Bronchial epithelial cell (primary cell): ENCODE measurements around the gene DDX5. TPM values are rescaled to one million over a fixed set of nuclear protein-coding genes. Genes with fewer than 3 reads are reported as not detected.

Experiments
- DNase-seq: peaks from one replicate; pipeline ENCODE4 v3.0.0-alpha.2; 2010; ENCODE audit warnings: low read depth
- FAIRE-seq: peaks from 2 replicates; lab custom pipeline; 2011; peaks lifted over from hg19 to GRCh38; lab: Jason Lieb, UNC
- H3K27me3 ChIP-seq: 2 replicates; pipeline ENCODE4 v1.5.1; 2011; ENCODE audit warnings: low read length; ENCODE audit not compliant: control insufficient read depth, insufficient read depth
- H3K36me3 ChIP-seq: 2 replicates; pipeline ENCODE4 v1.5.1; 2011; ENCODE audit warnings: low read length; ENCODE audit not compliant: control insufficient read depth, insufficient read depth
- H3K4me3 ChIP-seq: 2 replicates; pipeline ENCODE4 v1.5.1; 2011; ENCODE audit warnings: mild to moderate bottlenecking, low read depth, low read length, control low read depth
- total RNA-seq: library from RNA; depleted of rRNA; stranded (reverse); fragments of >200 nt; gene quantifications from 2 replicates; pipeline ENCODE4 v1.2.1, GENCODE V29; 2014
- TF ChIP-seq, protein P1 (sequence below): IDR thresholded peaks from 2 replicates; pipeline ENCODE4 v1.5.1; 2011; ENCODE audit warnings: mild to moderate bottlenecking, moderate library complexity, low read length, control low read depth, inconsistent platforms; ENCODE audit not compliant: insufficient read depth, severe bottlenecking

Gene DDX5
- total RNA-seq, 1 donor from 2014 or later: 340 TPM

GRCh38 chr17:64503341-64503740, 2.7 kb downstream of the DDX5 start:
- H3K27me3 ChIP-seq: no peaks in the 10 kb centered on the region
- DNase-seq (no peak), FAIRE-seq (no peak)
- TF ChIP-seq, protein P1, sequence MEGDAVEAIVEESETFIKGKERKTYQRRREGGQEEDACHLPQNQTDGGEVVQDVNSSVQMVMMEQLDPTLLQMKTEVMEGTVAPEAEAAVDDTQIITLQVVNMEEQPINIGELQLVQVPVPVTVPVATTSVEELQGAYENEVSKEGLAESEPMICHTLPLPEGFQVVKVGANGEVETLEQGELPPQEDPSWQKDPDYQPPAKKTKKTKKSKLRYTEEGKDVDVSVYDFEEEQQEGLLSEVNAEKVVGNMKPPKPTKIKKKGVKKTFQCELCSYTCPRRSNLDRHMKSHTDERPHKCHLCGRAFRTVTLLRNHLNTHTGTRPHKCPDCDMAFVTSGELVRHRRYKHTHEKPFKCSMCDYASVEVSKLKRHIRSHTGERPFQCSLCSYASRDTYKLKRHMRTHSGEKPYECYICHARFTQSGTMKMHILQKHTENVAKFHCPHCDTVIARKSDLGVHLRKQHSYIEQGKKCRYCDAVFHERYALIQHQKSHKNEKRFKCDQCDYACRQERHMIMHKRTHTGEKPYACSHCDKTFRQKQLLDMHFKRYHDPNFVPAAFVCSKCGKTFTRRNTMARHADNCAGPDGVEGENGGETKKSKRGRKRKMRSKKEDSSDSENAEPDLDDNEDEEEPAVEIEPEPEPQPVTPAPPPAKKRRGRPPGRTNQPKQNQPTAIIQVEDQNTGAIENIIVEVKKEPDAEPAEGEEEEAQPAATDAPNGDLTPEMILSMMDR: no peak
- H3K4me3 ChIP-seq: no peak overlapping the region
- H3K36me3 ChIP-seq: peaks cover 30% of the 10 kb centered on the region

DNA sequence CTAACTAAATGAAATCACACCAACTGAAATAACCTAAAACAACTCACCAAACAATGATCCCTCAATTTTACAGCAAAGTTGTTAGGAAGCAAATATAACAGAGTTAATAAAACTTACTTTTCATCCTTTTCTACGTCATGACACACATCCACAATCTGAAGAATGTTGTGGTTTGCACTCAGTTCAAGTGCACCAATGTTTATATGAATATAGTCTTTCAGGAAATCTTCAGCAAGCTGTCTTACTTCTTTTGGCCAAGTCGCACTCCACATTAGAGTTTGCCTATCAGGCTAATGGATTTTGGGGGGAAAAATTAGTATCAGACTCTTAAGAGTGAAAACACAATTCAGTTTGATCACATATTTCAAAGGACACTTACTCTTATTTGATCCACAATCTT, 3.3 kb downstream of the DDX5 start:
- no peaks in the 10 kb centered on the region for H3K27me3 ChIP-seq
- TF ChIP-seq, protein P1: no peak
- peaks cover 30% of the 10 kb centered on the region for H3K36me3 ChIP-seq
- H3K4me3 ChIP-seq: no peak overlapping the region
- DNase-seq (no peak), FAIRE-seq (no peak)

DNA sequence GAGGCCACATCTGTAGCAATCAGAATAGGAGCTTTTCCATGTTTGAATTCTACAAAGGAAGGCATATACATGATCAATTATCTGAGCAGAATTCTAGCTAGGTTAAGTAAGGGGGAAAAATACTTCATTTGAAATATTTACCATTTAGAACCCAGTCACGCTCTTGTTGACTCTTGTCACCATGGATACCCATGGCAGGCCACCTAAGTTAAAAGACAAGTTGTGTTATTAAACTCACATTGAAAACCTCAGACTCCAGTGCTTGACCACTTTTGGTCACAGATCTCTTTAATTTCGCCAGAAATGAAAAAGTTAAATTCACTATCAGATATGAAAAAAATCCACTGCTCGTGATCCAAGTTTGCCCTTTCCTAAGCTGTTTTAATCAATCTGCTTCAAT, 4.1 kb downstream of the DDX5 start:
- no peaks in the 10 kb centered on the region for H3K27me3 ChIP-seq
- FAIRE-seq (no peak), DNase-seq (no peak)
- TF ChIP-seq, protein P1: no peak
- peaks cover 30% of the 10 kb centered on the region for H3K36me3 ChIP-seq
- H3K4me3 ChIP-seq: no peak overlapping the region

DNA sequence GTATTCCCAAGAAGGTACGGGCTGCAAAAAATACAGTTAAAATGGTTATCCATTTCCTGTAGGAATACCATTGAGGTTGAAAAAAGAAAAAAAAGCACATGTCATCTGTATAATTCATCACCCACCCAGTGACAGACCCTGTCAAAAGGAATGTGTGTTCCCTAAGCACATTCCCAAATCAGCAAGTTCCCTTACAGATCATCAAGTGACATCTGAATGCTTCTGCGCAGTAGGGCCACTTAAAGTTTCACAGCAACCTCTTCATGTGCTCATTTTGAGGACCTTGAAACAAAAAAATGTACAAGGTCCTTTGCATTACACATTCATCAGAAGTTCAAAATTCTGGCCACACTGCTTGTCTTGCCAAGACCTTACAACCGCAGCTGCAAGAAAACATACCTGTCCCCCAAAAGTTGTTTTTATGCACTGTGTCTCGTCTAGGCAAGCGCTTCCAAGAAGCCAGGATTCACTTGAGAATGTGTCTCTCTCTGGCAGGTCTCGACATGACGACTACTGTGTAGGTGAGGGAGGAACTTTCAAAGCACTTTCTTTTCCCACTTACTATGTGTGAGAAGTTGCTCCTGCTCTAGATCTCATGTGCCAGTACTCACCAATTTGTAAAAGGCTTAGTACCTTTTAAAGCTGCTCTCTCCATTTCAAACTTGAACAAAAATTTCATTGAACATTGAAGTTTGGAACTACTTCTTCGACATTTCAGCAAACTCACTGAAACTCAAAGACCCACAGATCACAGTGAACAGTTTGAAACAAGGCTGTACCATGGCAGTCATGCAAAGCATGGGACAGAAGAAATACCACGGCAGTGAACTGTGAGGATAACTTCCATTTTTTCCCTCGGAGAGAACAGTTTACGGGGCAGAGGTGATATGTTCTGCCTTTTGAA, 5.0 kb downstream of the DDX5 start:
- FAIRE-seq: no peak

DNA sequence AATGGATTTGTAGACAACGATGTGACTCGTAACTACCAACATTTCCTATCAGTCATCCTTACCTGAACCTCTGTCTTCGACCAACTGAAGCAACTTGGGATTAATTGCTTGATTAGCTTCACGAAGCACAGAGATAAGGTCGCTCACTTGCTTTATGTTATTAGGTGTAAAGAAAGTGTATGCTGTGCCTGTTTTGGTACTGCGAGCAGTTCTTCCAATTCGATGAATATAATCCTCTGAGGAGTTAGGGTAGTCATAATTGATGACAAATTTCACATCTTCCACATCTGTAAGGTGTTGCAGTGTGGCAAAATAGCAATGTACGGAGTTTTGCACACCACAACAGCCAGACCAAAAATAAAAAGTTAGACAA, 5.6 kb downstream of the DDX5 start:
- peaks cover 30% of the 10 kb centered on the region for H3K36me3 ChIP-seq
- DNase-seq (no peak), FAIRE-seq (no peak)
- H3K27me3 ChIP-seq: no peaks in the 10 kb centered on the region
- TF ChIP-seq, protein P1: no peak
- H3K4me3 ChIP-seq: no peak overlapping the region

More for the DNA sequence above, 5.0 kb downstream of the DDX5 start:
- TF ChIP-seq, protein P1: no peak
- Histone ChIP-seq H3K4me3 (no peak overlapping the region), H3K27me3 (no peaks in the 10 kb centered on the region), H3K36me3 (peaks cover 30% of the 10 kb centered on the region)
- no peak for DNase-seq
